ENCODE results near the gene EXOC3L1. TPM values are rescaled to one million over a fixed set of nuclear protein-coding genes. Genes with fewer than 3 reads are reported as not detected.

Gene EXOC3L1
- total RNA-seq, 1 experiment from 2014 or later = 0.30 TPM

GRCh38 chr16:67238806-67239470 is 49.0 kb upstream of the EXOC3L1 start:
- no TSS peak for BruUV-seq (replicated peaks)
- no peak for ATAC-seq
- ChIA-PET POLR2A (interaction anchor here (1.1 to 1.2 kb wide), 2 partner anchors 8 to 11 kb away, joined by 3 to 4 read pairs; partner anchors contain the start of gene TMEM208), RAD21 (ENCODE audit: low non-redundant PET in 1 of 2, low total read pairs in 2 of 2, uncharacterized antibody in 2 of 2, unreplicated experiment in 2 of 2) (no interaction called here), CTCF (no interaction called here)
- Histone ChIP-seq H3K79me2 (ENCODE audit: insufficient read depth, low read length) (peaks cover 58% of the 10 kb centered on the region), H4K20me1 (ENCODE audit: insufficient read depth) (no peaks in the 10 kb centered on the region), H3K4me2 (ENCODE audit: low read length) (no peak overlapping the region), H3K9me3 (ENCODE audit: control insufficient read depth in 1 of 2, insufficient read depth in 1 of 2, low read depth in 1 of 2, low read length in 2 of 2) (no peaks in the 10 kb centered on the region), H3K27me3 (ENCODE audit: insufficient read depth, low read length) (no peaks in the 10 kb centered on the region), H3K9ac (ENCODE audit: low read length) (no peak overlapping the region), H3K4me3 (replicated peaks in 1 of 2; ENCODE audit: low read depth in 1 of 2, low read length in 2 of 2) (no peak overlapping the region), H3K9me2 (ENCODE audit: insufficient read depth) (no peaks in the 10 kb centered on the region), H3K27ac (ENCODE audit: low read depth, low read length) (no peak overlapping the region; the same call in 1 of the 2 replicates), H3K36me3 (ENCODE audit: control insufficient read depth in 1 of 2, insufficient read depth in 2 of 2, low read length in 2 of 2) (peaks cover 22 to 41% of the 10 kb centered on the region in 2 experiments), H2AFZ (ENCODE audit: low read depth, low read length, poor library complexity, severe bottlenecking) (no peak overlapping the region), H3K4me1 (ENCODE audit: control insufficient read depth in 1 of 2, insufficient read depth in 2 of 2, low read length in 2 of 2) (peaks cover 30 to 54% of the 10 kb centered on the region in 2 experiments)
- no peak for DNase-seq (ENCODE audit: low read depth, low spot score)
- intact Hi-C loops (cut with micrococcal nuclease) = no loop called here
- TF ChIP-seq ATF3 (IDR thresholded peaks at IDR 0.05) = no peak
- TF ChIP-seq EZH2 (IDR thresholded peaks at IDR 0.05) = no peak
- no peak for TF ChIP-seq SIN3A (IDR thresholded peaks at IDR 0.05; ENCODE audit: low read depth)
- TF ChIP-seq, protein P1, sequence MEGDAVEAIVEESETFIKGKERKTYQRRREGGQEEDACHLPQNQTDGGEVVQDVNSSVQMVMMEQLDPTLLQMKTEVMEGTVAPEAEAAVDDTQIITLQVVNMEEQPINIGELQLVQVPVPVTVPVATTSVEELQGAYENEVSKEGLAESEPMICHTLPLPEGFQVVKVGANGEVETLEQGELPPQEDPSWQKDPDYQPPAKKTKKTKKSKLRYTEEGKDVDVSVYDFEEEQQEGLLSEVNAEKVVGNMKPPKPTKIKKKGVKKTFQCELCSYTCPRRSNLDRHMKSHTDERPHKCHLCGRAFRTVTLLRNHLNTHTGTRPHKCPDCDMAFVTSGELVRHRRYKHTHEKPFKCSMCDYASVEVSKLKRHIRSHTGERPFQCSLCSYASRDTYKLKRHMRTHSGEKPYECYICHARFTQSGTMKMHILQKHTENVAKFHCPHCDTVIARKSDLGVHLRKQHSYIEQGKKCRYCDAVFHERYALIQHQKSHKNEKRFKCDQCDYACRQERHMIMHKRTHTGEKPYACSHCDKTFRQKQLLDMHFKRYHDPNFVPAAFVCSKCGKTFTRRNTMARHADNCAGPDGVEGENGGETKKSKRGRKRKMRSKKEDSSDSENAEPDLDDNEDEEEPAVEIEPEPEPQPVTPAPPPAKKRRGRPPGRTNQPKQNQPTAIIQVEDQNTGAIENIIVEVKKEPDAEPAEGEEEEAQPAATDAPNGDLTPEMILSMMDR (IDR thresholded peaks at IDR 0.05 in 2 of 3, conservative IDR thresholded peaks at IDR 0.05 in 1 of 3; ENCODE audit: borderline replicate concordance in 1 of 3, insufficient read depth in 1 of 3, low read depth in 2 of 3, low read length in 2 of 3) = no peak
- no peak for TF ChIP-seq ZFX (IDR thresholded peaks at IDR 0.05)

DNA sequence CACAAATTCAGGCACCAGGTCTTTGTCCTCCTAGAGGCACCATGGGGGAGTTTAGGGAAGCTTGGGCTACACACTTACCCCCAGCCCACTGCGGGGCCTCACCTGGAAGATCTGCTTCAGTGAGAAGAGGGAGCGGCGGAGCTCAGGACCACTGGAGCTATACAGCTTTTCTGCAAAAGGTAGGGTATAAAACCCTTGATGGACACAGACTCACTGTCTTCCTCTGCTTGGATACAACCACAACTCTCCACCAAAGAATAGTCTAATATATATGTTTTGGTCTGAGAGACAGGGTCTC is 48.3 kb upstream of the EXOC3L1 start:
- ATAC-seq = no peak
- H3K4me1 ChIP-seq (ENCODE audit: control insufficient read depth in 1 of 2, insufficient read depth in 2 of 2, low read length in 2 of 2) = peaks cover 23 to 47% of the 10 kb centered on the region in 2 experiments
- intact Hi-C loops (cut with micrococcal nuclease) = no loop called here

More for the DNA sequence above, 48.3 kb upstream of the EXOC3L1 start:
- BruUV-seq (replicated peaks) = no TSS peak
- Histone ChIP-seq H3K9me3 (ENCODE audit: control insufficient read depth in 1 of 2, insufficient read depth in 1 of 2, low read depth in 1 of 2, low read length in 2 of 2) (no peaks in the 10 kb centered on the region), H3K4me3 (replicated peaks in 1 of 2; ENCODE audit: low read depth in 1 of 2, low read length in 2 of 2) (no peak overlapping the region), H3K36me3 (ENCODE audit: control insufficient read depth in 1 of 2, insufficient read depth in 2 of 2, low read length in 2 of 2) (peaks cover 24 to 45% of the 10 kb centered on the region in 2 experiments), H3K27ac (ENCODE audit: low read depth, low read length) (no peak overlapping the region), H3K79me2 (ENCODE audit: insufficient read depth, low read length) (peaks cover 51% of the 10 kb centered on the region), H3K27me3 (ENCODE audit: insufficient read depth, low read length) (no peaks in the 10 kb centered on the region), H2AFZ (ENCODE audit: low read depth, low read length, poor library complexity, severe bottlenecking) (no peak overlapping the region), H4K20me1 (ENCODE audit: insufficient read depth) (no peaks in the 10 kb centered on the region), H3K9me2 (ENCODE audit: insufficient read depth) (no peaks in the 10 kb centered on the region), H3K9ac (ENCODE audit: low read length) (no peak overlapping the region), H3K4me2 (ENCODE audit: low read length) (no peak overlapping the region)
- no peak for DNase-seq (ENCODE audit: low read depth, low spot score)
- ChIA-PET RAD21 (ENCODE audit: low non-redundant PET in 1 of 2, low total read pairs in 2 of 2, uncharacterized antibody in 2 of 2, unreplicated experiment in 2 of 2) (no interaction called here), POLR2A (interaction anchor here (1.1 to 1.2 kb wide), 2 partner anchors 8 to 11 kb away, joined by 3 to 4 read pairs; partner anchors contain the start of gene TMEM208), CTCF (no interaction called here)
- no peak for TF ChIP-seq CEBPB (IDR thresholded peaks at IDR 0.05; ENCODE audit: low read depth)
- no peak for TF ChIP-seq EZH2 (IDR thresholded peaks at IDR 0.05)
- TF ChIP-seq, protein P2, sequence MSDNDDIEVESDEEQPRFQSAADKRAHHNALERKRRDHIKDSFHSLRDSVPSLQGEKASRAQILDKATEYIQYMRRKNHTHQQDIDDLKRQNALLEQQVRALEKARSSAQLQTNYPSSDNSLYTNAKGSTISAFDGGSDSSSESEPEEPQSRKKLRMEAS (IDR thresholded peaks at IDR 0.05) = no peak
- TF ChIP-seq ELF1 (IDR thresholded peaks at IDR 0.05; ENCODE audit: borderline replicate concordance, low read depth) = no peak
- TF ChIP-seq FOSL1 (IDR thresholded peaks at IDR 0.05; ENCODE audit: low read depth) = no peak
- no peak for TF ChIP-seq EGR1 (IDR thresholded peaks at IDR 0.05; ENCODE audit: low read depth)
- TF ChIP-seq POLR2A (IDR thresholded peaks at IDR 0.05; ENCODE audit: borderline replicate concordance, extremely low read depth, insufficient read depth, insufficient read length) = no peak
- TF ChIP-seq CBX3 (IDR thresholded peaks at IDR 0.05; ENCODE audit: low read depth) = no peak
- no peak for TF ChIP-seq YY1 (IDR thresholded peaks at IDR 0.05; ENCODE audit: extremely low read depth, insufficient replicate concordance, low read depth, low read length)
- no peak for TF ChIP-seq ZNF274 (IDR thresholded peaks at IDR 0.05; ENCODE audit: low read depth, low read length)
- no peak for TF ChIP-seq ZBTB33 (IDR thresholded peaks at IDR 0.05; ENCODE audit: extremely low read depth, insufficient replicate concordance, low read length)
- TF ChIP-seq RAD21 (IDR thresholded peaks at IDR 0.05; ENCODE audit: low read depth) = no peak

Data from HCT116 (cell line).